ENCODE measurements around the gene ZNF598. TPM values are rescaled to one million over a fixed set of nuclear protein-coding genes. Genes with fewer than 3 reads are reported as not detected.

ZNF598 gene
- total RNA-seq, 1 experiment from 2014 or later = 70.9 TPM

DNA sequence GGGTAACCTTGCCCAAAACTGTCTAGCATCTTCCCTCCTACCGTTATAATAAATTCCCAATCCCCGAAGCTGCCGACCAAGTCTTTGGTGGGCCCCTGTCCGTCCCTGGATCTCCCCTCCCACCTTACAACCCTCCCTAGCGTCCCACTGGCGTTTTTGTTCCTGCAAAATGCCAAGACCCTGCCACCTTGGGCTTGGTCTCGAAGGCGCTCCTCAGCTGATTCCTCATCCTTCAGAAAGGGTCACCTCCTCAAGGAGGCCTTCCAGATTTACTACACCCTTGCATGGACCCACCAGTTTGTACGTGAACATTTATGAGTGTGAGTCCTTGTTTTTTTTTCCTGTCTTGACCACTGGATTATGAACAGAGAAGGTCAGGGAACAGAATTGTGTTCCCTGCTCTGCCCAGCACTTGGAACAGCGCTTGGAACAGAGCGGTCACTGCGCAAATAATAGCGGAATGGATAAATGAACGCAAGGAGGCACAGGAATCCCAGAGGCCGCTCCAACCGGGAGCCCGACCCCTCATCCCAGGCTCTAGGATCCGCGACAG, 26.6 kb downstream of the ZNF598 start:
- H4K91ac ChIP-seq (ENCODE audit: insufficient read length, low read depth, low read length) = no peak overlapping the region
- DNase-seq = no peak
- no peak overlapping the region for H3K27ac ChIP-seq (ENCODE audit: insufficient read length, low read depth, low read length)
- H3K4me2 ChIP-seq (ENCODE audit: insufficient read depth, insufficient read length, low read length) = peak overlapping the region; percentile 16
- WGBS (ENCODE audit: extremely low coverage, insufficient read length, low lambda C conversion rate) = no CpG with 5 or more reads among the region's 19 CpGs
- TF ChIP-seq, protein P1, sequence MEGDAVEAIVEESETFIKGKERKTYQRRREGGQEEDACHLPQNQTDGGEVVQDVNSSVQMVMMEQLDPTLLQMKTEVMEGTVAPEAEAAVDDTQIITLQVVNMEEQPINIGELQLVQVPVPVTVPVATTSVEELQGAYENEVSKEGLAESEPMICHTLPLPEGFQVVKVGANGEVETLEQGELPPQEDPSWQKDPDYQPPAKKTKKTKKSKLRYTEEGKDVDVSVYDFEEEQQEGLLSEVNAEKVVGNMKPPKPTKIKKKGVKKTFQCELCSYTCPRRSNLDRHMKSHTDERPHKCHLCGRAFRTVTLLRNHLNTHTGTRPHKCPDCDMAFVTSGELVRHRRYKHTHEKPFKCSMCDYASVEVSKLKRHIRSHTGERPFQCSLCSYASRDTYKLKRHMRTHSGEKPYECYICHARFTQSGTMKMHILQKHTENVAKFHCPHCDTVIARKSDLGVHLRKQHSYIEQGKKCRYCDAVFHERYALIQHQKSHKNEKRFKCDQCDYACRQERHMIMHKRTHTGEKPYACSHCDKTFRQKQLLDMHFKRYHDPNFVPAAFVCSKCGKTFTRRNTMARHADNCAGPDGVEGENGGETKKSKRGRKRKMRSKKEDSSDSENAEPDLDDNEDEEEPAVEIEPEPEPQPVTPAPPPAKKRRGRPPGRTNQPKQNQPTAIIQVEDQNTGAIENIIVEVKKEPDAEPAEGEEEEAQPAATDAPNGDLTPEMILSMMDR (conservative IDR thresholded peaks at IDR 0.05) = no peak
- H3K27me3 ChIP-seq (ENCODE audit: insufficient read depth, low read length) = peaks cover 22% of the 10 kb centered on the region
- Mint-ChIP-seq H3K36me3 (ENCODE audit: insufficient read depth in 1 of 3, low read depth in 3 of 3) (peaks cover 0 to 20% (median 18%) of the 10 kb centered on the region in 3 experiments), H3K4me3 (peak overlapping the region; percentile 52 to 75), H3K4me1 (peaks cover 19 to 26% of the 10 kb centered on the region in 2 experiments), H3K9me3 (no peaks in the 10 kb centered on the region), H3K27me3 (ENCODE audit: low read depth) (peaks cover 46% of the 10 kb centered on the region), H3K27ac (peak overlapping the region in 2 of 3 experiments; percentile 50 to 58; a peak in 2 of 7 replicates)
- no peak overlapping the region for H2BK15ac ChIP-seq (ENCODE audit: low read depth, low read length)
- no peak overlapping the region for H2BK12ac ChIP-seq (ENCODE audit: insufficient read length, low read depth, low read length)
- peaks cover 24% of the 10 kb centered on the region for H3K23me2 ChIP-seq (ENCODE audit: insufficient read length, low read depth, low read length, poor library complexity, severe bottlenecking)
- no peak overlapping the region for H3T11ph ChIP-seq (ENCODE audit: low read length)
- no peak overlapping the region for H2BK5ac ChIP-seq (ENCODE audit: insufficient read length, low read length)
- no peaks in the 10 kb centered on the region; the same call in 1 of the 2 replicates for H3K79me2 ChIP-seq (ENCODE audit: insufficient read depth, low read length)
- H2BK120ac ChIP-seq (ENCODE audit: low read depth, low read length, poor library complexity, severe bottlenecking) = no peak overlapping the region
- no peak overlapping the region for H4K8ac ChIP-seq (replicated peaks; ENCODE audit: insufficient read length, low read depth, low read length)
- no peak overlapping the region for H4K5ac ChIP-seq (ENCODE audit: insufficient read length, low read depth, low read length)
- H2BK20ac ChIP-seq (ENCODE audit: low read depth, low read length, poor library complexity, severe bottlenecking) = no peak overlapping the region
- no peak overlapping the region for H3K14ac ChIP-seq (ENCODE audit: insufficient read depth, low read length)
- no peak overlapping the region for H3K9ac ChIP-seq (ENCODE audit: extremely low read depth, insufficient read length, low read length)
- H2AK5ac ChIP-seq (ENCODE audit: insufficient read length, low read length) = no peak overlapping the region
- H2AFZ ChIP-seq (ENCODE audit: low read length) = no peak overlapping the region
- no peaks in the 10 kb centered on the region for H3K79me1 ChIP-seq (ENCODE audit: insufficient read depth, low read depth, low read length, poor library complexity, severe bottlenecking)
- no peak overlapping the region for H3K4ac ChIP-seq (ENCODE audit: low read depth, low read length)
- no peak overlapping the region for H3K18ac ChIP-seq (ENCODE audit: insufficient read length, low read depth, low read length)
- H3K56ac ChIP-seq (ENCODE audit: insufficient read length, low read depth, low read length) = no peak overlapping the region
- H3K9me3 ChIP-seq (ENCODE audit: control insufficient read depth, low read depth, low read length) = no peaks in the 10 kb centered on the region
- H3K23ac ChIP-seq (ENCODE audit: insufficient read length, low read depth, low read length) = no peak overlapping the region
- peaks cover 2% of the 10 kb centered on the region for H4K20me1 ChIP-seq (ENCODE audit: control insufficient read depth, insufficient read depth, insufficient read length)
- no peaks in the 10 kb centered on the region for H3K4me1 ChIP-seq (ENCODE audit: insufficient read depth, low read length)
